Measurements from ENCODE around the gene OPCML.

OPCML gene

DNA sequence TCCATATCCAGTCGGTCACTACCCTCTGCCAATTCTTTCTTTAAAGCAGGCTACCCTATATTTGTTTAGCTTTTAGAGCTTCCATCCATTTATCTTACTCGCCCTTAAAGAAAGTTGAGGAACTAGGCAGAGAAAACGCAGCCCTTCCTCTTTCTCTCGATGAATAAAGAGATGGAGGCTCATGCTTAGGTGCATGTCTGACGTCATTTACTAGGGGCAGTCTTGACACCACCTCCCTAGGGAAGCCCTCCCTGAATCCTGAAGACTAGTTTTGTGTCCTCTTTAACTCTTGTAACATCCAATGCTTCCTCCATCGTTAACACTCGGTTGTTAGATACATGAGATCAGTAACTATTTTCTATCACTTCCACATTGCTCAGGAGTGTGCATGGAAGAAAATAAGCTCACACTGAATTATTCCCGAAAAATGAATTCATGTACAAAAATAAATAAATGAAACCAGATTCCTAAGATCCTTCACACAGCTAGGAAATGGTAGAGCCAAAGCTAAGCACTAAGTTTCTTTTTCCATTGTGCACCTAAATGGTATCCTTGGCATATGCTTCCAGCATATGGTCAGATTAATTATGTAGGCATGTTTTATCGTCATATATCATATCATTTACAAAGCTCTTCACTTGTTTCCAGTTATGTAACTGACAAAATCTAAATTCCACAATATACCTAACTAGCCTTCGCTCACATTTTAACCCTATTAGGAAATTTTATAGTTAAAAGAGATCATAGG, 291.2 kb downstream of the OPCML start:
- no peaks in the 10 kb centered on the region for H3K9me3 Mint-ChIP-seq
- no peak overlapping the region for H3K27ac Mint-ChIP-seq
- intact Hi-C loops (cut with micrococcal nuclease) = no loop called here
- no peak overlapping the region for H3K4me3 Mint-ChIP-seq
- no peaks in the 10 kb centered on the region for H3K27me3 Mint-ChIP-seq
- no peaks in the 10 kb centered on the region for H3K36me3 Mint-ChIP-seq (ENCODE audit: low read depth)
- peaks cover 5% of the 10 kb centered on the region for H3K4me1 Mint-ChIP-seq (ENCODE audit: low read depth)

DNA sequence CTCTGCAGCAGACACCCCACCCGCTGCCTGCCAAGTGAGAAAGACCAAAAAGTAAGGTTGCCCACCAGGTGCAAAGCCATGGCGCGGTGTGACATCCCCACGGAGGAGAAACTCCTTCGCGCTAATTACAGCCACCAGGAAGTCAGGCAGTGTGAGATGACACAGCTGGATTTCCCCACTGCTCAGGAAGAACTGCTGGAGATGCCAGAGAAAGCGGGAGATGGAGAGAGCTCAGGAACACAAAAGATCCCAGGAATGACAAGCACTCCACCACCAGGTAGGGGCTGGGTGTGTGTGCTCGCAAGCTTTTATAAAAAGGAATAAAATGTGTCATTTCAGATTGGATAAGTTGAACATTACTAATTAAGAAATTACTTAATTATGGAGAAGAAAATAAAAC, 292.7 kb downstream of the OPCML start:
- peaks cover 5% of the 10 kb centered on the region for H3K4me1 Mint-ChIP-seq (ENCODE audit: low read depth)
- H3K27ac Mint-ChIP-seq = no peak overlapping the region
- no peaks in the 10 kb centered on the region for H3K9me3 Mint-ChIP-seq
- no peak overlapping the region for H3K4me3 Mint-ChIP-seq
- no peaks in the 10 kb centered on the region for H3K36me3 Mint-ChIP-seq (ENCODE audit: low read depth)
- intact Hi-C loops (cut with micrococcal nuclease) = no loop called here
- H3K27me3 Mint-ChIP-seq = peaks cover 4% of the 10 kb centered on the region

DNA sequence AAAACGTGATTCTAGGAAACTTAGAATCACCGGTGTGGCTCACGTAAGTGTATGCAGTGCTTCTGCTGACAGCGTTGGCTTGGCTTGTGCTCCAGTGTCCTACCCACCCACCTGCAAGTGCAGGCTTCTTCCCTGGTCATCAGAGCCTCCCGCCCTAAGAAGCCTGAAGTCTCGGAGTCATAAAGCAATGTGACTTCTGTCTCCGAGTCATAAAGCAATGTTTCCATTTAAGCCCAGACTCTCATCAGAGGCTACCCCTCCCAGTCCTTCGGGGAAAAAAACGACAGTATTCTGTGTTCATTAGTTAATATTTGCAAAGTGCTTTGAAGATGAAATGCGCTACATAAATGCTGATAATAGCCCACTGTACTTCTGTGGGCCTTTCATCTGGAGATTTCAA, 293.8 kb downstream of the OPCML start:
- Mint-ChIP-seq H3K27ac (no peak overlapping the region), H3K4me1 (ENCODE audit: low read depth) (peaks cover 5% of the 10 kb centered on the region), H3K27me3 (peaks cover 8% of the 10 kb centered on the region), H3K4me3 (no peak overlapping the region), H3K9me3 (peaks cover 5% of the 10 kb centered on the region), H3K36me3 (ENCODE audit: low read depth) (no peaks in the 10 kb centered on the region)
- intact Hi-C loops (cut with micrococcal nuclease) = no loop called here

DNA sequence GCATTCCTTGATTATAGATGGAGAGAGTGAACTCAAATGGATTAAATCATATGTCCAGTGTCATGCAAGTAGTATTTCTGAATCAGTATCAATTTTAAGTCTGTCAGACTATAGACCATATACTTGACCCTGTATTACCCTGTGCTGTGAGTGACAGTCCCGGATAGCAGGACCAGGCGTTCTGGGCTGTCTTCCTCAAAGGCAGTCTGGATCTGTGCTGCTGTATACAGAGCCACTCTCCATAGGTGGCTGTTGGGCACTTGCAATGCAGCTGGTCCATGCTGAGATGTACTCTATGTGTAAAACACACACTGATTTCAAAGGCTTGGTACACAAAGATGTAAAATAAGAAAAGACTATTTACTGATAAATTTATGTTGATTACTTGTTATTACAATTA, 294.3 kb downstream of the OPCML start:
- peaks cover 8% of the 10 kb centered on the region for H3K27me3 Mint-ChIP-seq
- intact Hi-C loops (cut with micrococcal nuclease) = no loop called here
- H3K4me1 Mint-ChIP-seq (ENCODE audit: low read depth) = peaks cover 5% of the 10 kb centered on the region
- H3K4me3 Mint-ChIP-seq = no peak overlapping the region
- H3K9me3 Mint-ChIP-seq = peaks cover 8% of the 10 kb centered on the region
- no peak overlapping the region for H3K27ac Mint-ChIP-seq
- H3K36me3 Mint-ChIP-seq (ENCODE audit: low read depth) = no peaks in the 10 kb centered on the region

GRCh38 chr11:133235381-133235780, 296.9 kb downstream of the OPCML start:
- intact Hi-C loops (cut with micrococcal nuclease) = no loop called here
- H3K27me3 Mint-ChIP-seq = peaks cover 17% of the 10 kb centered on the region
- H3K27ac Mint-ChIP-seq = no peak overlapping the region
- H3K9me3 Mint-ChIP-seq = peaks cover 8% of the 10 kb centered on the region
- no peak overlapping the region for H3K4me3 Mint-ChIP-seq
- peaks cover 5% of the 10 kb centered on the region for H3K4me1 Mint-ChIP-seq (ENCODE audit: low read depth)
- no peaks in the 10 kb centered on the region for H3K36me3 Mint-ChIP-seq (ENCODE audit: low read depth)

DNA sequence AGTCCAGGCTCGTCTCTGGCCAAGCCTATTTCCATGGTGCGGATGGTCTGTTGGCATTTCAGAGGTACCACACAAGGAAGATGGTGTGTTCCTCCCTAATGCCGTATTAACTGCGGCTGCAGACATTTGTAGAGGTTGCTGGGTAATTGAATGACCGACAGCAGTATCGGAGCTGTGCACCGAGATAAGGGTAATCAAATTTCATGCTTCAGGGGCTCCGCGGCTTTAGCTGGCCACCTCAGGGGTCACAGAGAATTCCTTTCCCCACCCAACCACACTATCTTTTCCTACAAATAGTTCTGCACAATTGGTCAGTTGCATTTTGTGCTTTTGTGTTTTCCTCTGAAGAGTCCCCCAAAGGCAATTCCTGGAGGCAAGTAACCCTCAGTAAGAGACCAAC, 297.4 kb downstream of the OPCML start:
- H3K4me3 Mint-ChIP-seq = no peak overlapping the region
- H3K4me1 Mint-ChIP-seq (ENCODE audit: low read depth) = peaks cover 5% of the 10 kb centered on the region
- no peak overlapping the region for H3K27ac Mint-ChIP-seq
- peaks cover 19% of the 10 kb centered on the region for H3K27me3 Mint-ChIP-seq
- peaks cover 8% of the 10 kb centered on the region for H3K9me3 Mint-ChIP-seq
- intact Hi-C loops (cut with micrococcal nuclease) = no loop called here
- H3K36me3 Mint-ChIP-seq (ENCODE audit: low read depth) = no peaks in the 10 kb centered on the region

DNA sequence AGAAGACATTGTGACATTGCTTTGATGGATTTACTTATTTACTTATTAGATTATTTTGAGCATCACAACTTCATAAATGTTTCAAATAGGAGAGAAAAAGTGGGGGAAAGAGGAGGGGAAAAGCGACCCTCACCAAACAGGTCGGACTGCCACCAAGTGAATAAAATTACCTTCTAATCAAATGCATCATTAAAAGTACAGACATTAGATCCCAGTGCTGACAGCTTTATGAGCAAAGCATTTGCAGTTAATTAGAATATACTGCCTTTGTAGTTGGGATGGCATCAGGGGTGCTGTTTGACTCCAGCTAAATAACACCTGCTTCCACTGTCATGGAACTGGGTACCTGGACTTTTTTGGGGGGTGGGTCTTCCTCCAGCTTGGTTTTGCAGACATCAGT, 299.6 kb downstream of the OPCML start:
- intact Hi-C loops (cut with micrococcal nuclease) = no loop called here
- Mint-ChIP-seq H3K9me3 (peaks cover 8% of the 10 kb centered on the region), H3K36me3 (ENCODE audit: low read depth) (no peaks in the 10 kb centered on the region), H3K4me3 (no peak overlapping the region), H3K4me1 (ENCODE audit: low read depth) (peaks cover 5% of the 10 kb centered on the region), H3K27me3 (peaks cover 32% of the 10 kb centered on the region), H3K27ac (no peak overlapping the region)

DNA sequence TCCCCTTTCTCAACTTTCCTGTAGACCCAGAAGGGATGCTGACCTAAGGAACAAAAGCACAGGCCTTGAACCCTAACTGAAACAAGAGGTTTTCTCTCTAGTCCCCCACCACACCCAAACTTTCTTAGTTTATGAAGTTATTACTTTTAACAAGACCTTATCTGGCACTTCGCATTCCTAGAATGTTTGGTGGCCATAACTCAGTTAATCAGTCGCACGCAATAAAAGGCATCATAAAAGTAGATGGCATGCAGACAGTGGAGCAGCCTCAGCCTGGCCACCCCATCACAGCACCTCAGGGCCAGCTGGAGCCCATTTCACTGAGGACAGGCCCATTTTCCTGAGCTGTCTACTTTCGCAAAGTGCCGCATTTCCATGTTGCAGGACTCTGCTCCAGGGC, 301.9 kb downstream of the OPCML start:
- Mint-ChIP-seq H3K4me3 (no peak overlapping the region), H3K4me1 (ENCODE audit: low read depth) (no peaks in the 10 kb centered on the region), H3K36me3 (ENCODE audit: low read depth) (no peaks in the 10 kb centered on the region), H3K27me3 (peaks cover 38% of the 10 kb centered on the region), H3K27ac (no peak overlapping the region), H3K9me3 (peaks cover 8% of the 10 kb centered on the region)
- intact Hi-C loops (cut with micrococcal nuclease) = no loop called here

DNA sequence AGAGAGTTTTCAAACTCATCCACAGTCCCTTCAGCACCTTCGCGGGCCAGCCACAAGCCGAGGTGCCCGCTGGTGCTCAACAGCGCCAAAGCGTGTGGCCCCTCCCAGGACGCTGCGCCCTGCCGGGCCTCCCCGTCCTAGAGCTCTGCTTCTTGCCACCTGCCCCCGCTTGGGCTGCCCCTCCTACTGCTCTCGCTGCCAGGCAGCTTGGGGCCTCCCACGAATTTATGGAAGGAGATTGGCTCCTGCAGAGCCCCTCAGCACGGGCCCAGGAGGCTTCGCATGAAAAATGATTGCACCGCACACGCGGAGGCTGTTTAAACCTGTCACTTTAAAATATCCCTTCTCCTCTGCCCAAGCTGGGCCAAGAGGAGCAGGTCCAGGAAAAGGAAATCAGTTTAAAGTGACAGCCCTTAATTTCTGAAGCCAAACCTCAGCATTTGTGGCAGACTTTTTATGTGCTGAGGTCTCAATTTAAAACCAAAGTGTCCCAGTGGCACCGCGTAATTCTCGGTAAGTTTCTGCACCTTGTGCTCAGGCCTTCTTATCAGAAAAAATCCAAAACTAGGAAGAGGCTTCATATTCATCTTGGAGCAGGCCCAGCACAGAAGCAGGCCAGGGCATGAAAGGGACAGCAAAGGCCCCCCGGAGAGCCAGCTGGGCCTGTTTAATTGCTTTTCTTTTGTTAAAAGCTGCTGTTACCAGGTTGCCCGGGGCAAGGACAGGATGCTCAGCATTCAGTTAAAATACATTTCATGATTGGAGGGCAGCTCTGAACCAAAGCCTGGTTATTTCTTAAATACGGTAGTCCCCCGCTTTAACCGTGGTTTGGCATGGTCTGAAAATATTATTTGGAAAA, 303.6 kb downstream of the OPCML start:
- Mint-ChIP-seq H3K27ac (no peak overlapping the region), H3K4me1 (ENCODE audit: low read depth) (peaks cover 7% of the 10 kb centered on the region), H3K4me3 (no peak overlapping the region), H3K9me3 (peaks cover 5% of the 10 kb centered on the region), H3K36me3 (ENCODE audit: low read depth) (no peaks in the 10 kb centered on the region), H3K27me3 (peaks cover 32% of the 10 kb centered on the region)
- intact Hi-C loops (cut with micrococcal nuclease) = no loop called here

GRCh38 chr11:133227632-133228111, 304.6 kb downstream of the OPCML start:
- Mint-ChIP-seq H3K4me3 (no peak overlapping the region), H3K4me1 (ENCODE audit: low read depth) (peaks cover 17% of the 10 kb centered on the region), H3K27me3 (peaks cover 30% of the 10 kb centered on the region), H3K36me3 (ENCODE audit: low read depth) (no peaks in the 10 kb centered on the region), H3K27ac (no peak overlapping the region), H3K9me3 (no peaks in the 10 kb centered on the region)
- intact Hi-C loops (cut with micrococcal nuclease) = no loop called here

GRCh38 chr11:133224271-133224670, 308.0 kb downstream of the OPCML start:
- Mint-ChIP-seq H3K9me3 (no peaks in the 10 kb centered on the region), H3K27ac (no peak overlapping the region), H3K4me1 (ENCODE audit: low read depth) (peaks cover 46% of the 10 kb centered on the region), H3K27me3 (peaks cover 16% of the 10 kb centered on the region), H3K36me3 (ENCODE audit: low read depth) (no peaks in the 10 kb centered on the region), H3K4me3 (no peak overlapping the region)
- intact Hi-C loops (cut with micrococcal nuclease) = no loop called here

GRCh38 chr11:133222425-133223330, 309.6 kb downstream of the OPCML start:
- H3K27ac Mint-ChIP-seq = no peak overlapping the region
- intact Hi-C loops (cut with micrococcal nuclease) = no loop called here
- peaks cover 6% of the 10 kb centered on the region for H3K27me3 Mint-ChIP-seq
- peaks cover 46% of the 10 kb centered on the region for H3K4me1 Mint-ChIP-seq (ENCODE audit: low read depth)
- no peak overlapping the region for H3K4me3 Mint-ChIP-seq
- H3K36me3 Mint-ChIP-seq (ENCODE audit: low read depth) = no peaks in the 10 kb centered on the region
- H3K9me3 Mint-ChIP-seq = no peaks in the 10 kb centered on the region

- Mint-ChIP-seq H3K27ac (no peak overlapping the region), H3K36me3 (ENCODE audit: low read depth) (no peaks in the 10 kb centered on the region), H3K9me3 (no peaks in the 10 kb centered on the region), H3K4me3 (no peak overlapping the region), H3K27me3 (peaks cover 7% of the 10 kb centered on the region), H3K4me1 (ENCODE audit: low read depth) (peaks cover 46% of the 10 kb centered on the region)
- intact Hi-C loops (cut with micrococcal nuclease) = no loop called here
Measured at GRCh38 chr11:133219543-133219942, 312.8 kb downstream of the OPCML start.

DNA sequence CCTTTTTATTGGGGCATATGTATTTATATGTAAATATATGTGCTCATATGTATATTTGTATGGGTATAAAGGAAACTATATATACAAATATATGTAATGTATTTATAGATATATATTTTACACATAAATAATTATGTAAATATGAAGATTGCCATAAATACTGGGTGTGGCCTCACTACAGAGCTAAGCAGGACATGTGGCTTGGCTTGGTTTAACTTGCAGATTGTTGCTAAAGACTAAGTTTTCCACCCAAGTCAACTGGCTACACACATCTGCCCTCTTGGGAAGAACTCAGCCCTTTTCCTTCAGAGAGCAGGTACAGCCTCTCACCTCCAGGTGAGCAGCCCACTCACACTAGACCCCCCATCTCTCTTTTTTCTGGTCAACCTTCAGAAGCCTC, 315.5 kb downstream of the OPCML start:
- intact Hi-C loops (cut with micrococcal nuclease) = no loop called here
- Mint-ChIP-seq H3K9me3 (no peaks in the 10 kb centered on the region), H3K27ac (no peak overlapping the region), H3K36me3 (ENCODE audit: low read depth) (no peaks in the 10 kb centered on the region), H3K27me3 (peaks cover 11% of the 10 kb centered on the region), H3K4me3 (no peak overlapping the region), H3K4me1 (ENCODE audit: low read depth) (peaks cover 20% of the 10 kb centered on the region)

All from dendritic cell treated with granulocyte-macrophage colony-stimulating factor and Interleukin-4, amounts not matched to agents 40 ng/mL and 50 ng/mL, for 4 days (primary cell).